ENCODE measurements around the gene CCR7. TPM values are rescaled to one million over a fixed set of nuclear protein-coding genes. Genes with fewer than 3 reads are reported as not detected.

The CCR7 gene
- total RNA-seq, 1 experiment from 2014 or later, result 0.57 TPM

DNA sequence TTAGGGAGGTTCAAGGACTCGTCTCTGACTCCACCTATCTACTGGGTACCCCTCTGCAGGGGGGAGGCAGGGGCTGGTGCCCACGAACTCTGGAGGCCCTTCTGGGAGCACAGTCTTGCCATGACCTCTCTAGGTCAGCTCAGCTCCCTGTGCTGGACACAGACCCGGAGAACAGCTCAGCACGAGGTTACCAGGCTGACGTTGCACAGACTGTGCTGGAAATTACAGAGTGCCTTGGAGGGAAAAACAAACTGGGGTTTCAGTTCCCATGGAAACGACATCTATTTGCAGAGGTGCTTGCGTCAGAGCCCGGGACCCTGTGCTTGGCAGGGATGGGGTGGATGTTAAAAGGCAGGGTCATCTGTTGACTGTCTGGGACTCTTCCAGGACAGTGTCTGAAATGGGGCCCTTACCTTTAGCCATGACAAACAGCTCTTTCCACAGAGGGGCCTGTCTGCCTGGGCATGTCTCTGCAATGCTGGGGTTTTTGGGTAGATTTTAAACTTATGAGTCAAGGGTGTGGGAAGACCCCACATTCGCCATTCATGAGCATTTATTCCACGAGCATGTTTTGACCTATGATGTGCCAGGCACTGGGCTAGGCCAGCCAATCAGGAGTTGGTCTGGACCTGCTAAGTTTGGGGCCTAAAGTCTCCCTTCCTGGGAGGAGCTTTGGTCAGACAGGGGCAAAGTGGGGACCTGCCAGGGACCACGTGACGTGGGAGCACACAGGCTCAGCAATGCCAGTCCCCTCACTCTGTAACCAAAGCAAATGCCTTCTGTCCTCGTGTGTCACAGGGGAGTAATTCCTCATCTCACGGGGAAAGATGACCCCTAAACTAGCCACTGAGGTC lies 22.5 kb downstream of the CCR7 start:
- Mint-ChIP-seq H3K27me3 (ENCODE audit: low read depth) (no peaks in the 10 kb centered on the region; the same call in 1 of the 2 replicates), H3K4me1 (peaks cover 23% of the 10 kb centered on the region), H3K9me3 (no peaks in the 10 kb centered on the region), H3K27ac (peak overlapping the region; percentile 11; the same call in 1 of the 2 replicates), H3K4me3 (no peak overlapping the region), H3K36me3 (no peaks in the 10 kb centered on the region)
- ChIA-PET CTCF (interaction anchor here (1.2 to 2.9 kb wide), 4 partner anchors 9 to 188 kb away, joined by 3 to 17 read pairs (median 6); no protein-coding TSS in a partner anchor), POLR2A (no interaction called here)
- TF ChIP-seq GABPB1 (CRISPR knock-in tag; IDR thresholded peaks at IDR 0.05) (peak; percentile 58; the same call in 1 of the 2 replicates), TP53 (CRISPR knock-in tag; IDR thresholded peaks at IDR 0.05) (no peak)
- ATAC-seq, result no peak
- peak; percentile 7 for DNase-seq (ENCODE audit: low spot score)

DNA sequence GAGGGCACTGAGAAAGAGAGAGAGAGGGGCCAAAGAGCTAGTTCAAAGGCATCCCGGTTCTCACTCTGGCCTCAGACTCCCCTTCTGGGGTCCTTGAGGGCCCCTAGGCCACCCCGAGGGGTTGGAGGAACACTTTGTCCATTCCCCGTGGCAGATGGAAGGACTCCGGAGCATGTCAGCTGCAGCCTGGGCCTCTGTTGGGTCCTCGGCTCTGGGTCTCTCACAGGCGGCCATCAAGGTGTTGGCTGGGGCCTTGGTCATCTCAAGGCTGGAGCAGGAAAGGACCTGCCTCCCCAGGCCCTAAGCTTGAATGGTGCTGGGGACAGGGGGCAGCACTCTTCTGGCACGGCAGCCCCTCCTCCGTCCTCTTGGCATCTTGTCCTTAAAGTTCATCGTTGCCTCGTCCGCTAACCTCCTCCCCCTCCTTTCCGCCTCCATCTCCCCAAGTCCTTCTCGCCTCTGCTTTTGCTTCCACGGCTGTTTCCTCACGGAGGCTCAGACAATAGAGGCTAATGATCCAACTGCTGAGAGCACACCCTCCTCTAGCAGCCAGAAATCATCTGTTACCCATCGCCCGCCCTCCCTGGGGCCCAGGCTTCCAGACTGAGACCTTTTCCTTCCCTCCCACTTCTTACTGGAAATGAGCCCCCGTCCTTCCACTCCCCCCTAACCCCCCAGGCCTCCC lies 23.3 kb downstream of the CCR7 start:
- Mint-ChIP-seq H3K27me3 (ENCODE audit: low read depth) (no peaks in the 10 kb centered on the region; the same call in 1 of the 2 replicates), H3K27ac (peak overlapping the region; percentile 60; the same call in 1 of the 2 replicates), H3K4me1 (peaks cover 20% of the 10 kb centered on the region), H3K4me3 (no peak overlapping the region), H3K36me3 (no peaks in the 10 kb centered on the region), H3K9me3 (no peaks in the 10 kb centered on the region)
- no peak for TF ChIP-seq NR2C2 (CRISPR knock-in tag; IDR thresholded peaks at IDR 0.05)
- TF ChIP-seq ATF1 (CRISPR knock-in tag; IDR thresholded peaks at IDR 0.05), result no peak
- TF ChIP-seq, protein P1, sequence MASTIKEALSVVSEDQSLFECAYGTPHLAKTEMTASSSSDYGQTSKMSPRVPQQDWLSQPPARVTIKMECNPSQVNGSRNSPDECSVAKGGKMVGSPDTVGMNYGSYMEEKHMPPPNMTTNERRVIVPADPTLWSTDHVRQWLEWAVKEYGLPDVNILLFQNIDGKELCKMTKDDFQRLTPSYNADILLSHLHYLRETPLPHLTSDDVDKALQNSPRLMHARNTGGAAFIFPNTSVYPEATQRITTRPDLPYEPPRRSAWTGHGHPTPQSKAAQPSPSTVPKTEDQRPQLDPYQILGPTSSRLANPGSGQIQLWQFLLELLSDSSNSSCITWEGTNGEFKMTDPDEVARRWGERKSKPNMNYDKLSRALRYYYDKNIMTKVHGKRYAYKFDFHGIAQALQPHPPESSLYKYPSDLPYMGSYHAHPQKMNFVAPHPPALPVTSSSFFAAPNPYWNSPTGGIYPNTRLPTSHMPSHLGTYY (CRISPR knock-in tag; IDR thresholded peaks at IDR 0.05), result no peak
- TF ChIP-seq, protein P2, sequence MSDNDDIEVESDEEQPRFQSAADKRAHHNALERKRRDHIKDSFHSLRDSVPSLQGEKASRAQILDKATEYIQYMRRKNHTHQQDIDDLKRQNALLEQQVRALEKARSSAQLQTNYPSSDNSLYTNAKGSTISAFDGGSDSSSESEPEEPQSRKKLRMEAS (CRISPR knock-in tag; IDR thresholded peaks at IDR 0.05), result no peak
- no peak for TF ChIP-seq TP53 (CRISPR knock-in tag; IDR thresholded peaks at IDR 0.05)
- no peak for TF ChIP-seq SMAD4 (CRISPR knock-in tag; IDR thresholded peaks at IDR 0.05)
- TF ChIP-seq SP1 (CRISPR knock-in tag; conservative IDR thresholded peaks at IDR 0.05), result no peak
- no peak for TF ChIP-seq JUN (CRISPR knock-in tag; IDR thresholded peaks at IDR 0.05)
- no peak for TF ChIP-seq SOX15 (CRISPR knock-in tag; IDR thresholded peaks at IDR 0.05)
- TF ChIP-seq, protein P3, sequence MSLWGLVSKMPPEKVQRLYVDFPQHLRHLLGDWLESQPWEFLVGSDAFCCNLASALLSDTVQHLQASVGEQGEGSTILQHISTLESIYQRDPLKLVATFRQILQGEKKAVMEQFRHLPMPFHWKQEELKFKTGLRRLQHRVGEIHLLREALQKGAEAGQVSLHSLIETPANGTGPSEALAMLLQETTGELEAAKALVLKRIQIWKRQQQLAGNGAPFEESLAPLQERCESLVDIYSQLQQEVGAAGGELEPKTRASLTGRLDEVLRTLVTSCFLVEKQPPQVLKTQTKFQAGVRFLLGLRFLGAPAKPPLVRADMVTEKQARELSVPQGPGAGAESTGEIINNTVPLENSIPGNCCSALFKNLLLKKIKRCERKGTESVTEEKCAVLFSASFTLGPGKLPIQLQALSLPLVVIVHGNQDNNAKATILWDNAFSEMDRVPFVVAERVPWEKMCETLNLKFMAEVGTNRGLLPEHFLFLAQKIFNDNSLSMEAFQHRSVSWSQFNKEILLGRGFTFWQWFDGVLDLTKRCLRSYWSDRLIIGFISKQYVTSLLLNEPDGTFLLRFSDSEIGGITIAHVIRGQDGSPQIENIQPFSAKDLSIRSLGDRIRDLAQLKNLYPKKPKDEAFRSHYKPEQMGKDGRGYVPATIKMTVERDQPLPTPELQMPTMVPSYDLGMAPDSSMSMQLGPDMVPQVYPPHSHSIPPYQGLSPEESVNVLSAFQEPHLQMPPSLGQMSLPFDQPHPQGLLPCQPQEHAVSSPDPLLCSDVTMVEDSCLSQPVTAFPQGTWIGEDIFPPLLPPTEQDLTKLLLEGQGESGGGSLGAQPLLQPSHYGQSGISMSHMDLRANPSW (CRISPR knock-in tag; conservative IDR thresholded peaks at IDR 0.05; ENCODE audit: low read depth), result no peak
- DNase-seq (ENCODE audit: low spot score), result no peak
- ATAC-seq, result no peak
- CTCF ChIA-PET, result interaction anchor here (2.3 to 2.9 kb wide), 2 partner anchors 9 to 18 kb away, joined by 8 to 17 read pairs; no protein-coding TSS in a partner anchor
- POLR2A ChIA-PET, result no interaction called here

DNA sequence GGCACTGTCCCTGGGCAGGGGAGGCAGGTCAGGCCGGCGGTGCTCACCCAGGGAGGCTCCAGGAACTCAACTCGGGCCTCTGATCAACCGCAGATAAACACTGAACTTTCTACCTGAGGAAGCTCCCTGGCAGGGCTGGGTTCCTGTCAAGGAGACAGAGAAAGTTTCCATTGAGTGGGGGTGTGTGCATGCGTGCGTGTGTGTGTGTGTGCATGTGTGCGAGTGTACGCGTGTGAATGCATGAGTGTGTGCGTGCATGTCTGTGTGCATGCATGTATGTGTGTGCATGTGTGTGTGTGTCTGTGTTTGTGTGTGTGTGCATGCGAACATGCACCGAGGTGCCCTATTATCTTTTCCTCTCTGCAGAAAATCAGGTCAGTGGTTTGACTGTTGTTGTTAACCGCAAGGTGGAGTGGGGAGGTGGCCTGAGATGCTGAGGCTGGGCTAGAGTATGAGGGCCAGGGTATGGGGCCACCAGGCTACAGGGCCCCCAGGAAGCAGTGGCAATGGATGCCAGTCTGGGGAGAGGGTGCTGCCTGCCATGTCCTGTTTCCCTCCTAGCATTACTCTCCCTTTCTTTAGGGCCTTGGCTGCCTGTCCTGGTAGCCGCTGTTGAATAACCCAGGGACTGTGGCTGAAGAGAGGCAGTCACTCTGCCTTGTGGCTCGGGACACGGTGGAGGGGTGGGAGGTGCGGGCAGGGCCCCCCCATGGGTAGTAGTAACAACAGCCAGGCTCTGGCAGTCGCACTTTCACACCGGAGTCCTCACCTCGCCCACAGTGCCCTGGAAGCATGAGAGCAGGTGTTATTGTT lies 24.0 kb downstream of the CCR7 start:
- DNase-seq (ENCODE audit: low spot score), result no peak
- Mint-ChIP-seq H3K4me3 (no peak overlapping the region), H3K27ac (peak overlapping the region; percentile 52), H3K27me3 (ENCODE audit: low read depth) (no peaks in the 10 kb centered on the region; the same call in 1 of the 2 replicates), H3K36me3 (no peaks in the 10 kb centered on the region), H3K9me3 (no peaks in the 10 kb centered on the region), H3K4me1 (peaks cover 20% of the 10 kb centered on the region)
- ChIA-PET CTCF (interaction anchor here (1.0 to 2.9 kb wide), 3 partner anchors 8 to 123 kb away, joined by 4 to 17 read pairs (median 8); partner anchors contain the start of gene TOP2A), POLR2A (no interaction called here)
- no peak for ATAC-seq
- TF ChIP-seq, protein P4, sequence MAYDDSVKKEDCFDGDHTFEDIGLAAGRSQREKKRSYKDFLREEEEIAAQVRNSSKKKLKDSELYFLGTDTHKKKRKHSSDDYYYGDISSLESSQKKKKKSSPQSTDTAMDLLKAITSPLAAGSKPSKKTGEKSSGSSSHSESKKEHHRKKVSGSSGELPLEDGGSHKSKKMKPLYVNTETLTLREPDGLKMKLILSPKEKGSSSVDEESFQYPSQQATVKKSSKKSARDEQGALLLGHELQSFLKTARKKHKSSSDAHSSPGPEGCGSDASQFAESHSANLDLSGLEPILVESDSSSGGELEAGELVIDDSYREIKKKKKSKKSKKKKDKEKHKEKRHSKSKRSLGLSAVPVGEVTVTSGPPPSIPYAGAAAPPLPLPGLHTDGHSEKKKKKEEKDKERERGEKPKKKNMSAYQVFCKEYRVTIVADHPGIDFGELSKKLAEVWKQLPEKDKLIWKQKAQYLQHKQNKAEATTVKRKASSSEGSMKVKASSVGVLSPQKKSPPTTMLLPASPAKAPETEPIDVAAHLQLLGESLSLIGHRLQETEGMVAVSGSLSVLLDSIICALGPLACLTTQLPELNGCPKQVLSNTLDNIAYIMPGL (CRISPR knock-in tag; IDR thresholded peaks at IDR 0.05), result no peak
- TF ChIP-seq, protein P5, sequence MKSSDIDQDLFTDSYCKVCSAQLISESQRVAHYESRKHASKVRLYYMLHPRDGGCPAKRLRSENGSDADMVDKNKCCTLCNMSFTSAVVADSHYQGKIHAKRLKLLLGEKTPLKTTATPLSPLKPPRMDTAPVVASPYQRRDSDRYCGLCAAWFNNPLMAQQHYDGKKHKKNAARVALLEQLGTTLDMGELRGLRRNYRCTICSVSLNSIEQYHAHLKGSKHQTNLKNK (CRISPR knock-in tag; IDR thresholded peaks at IDR 0.05), result no peak
- TF ChIP-seq, protein P6, sequence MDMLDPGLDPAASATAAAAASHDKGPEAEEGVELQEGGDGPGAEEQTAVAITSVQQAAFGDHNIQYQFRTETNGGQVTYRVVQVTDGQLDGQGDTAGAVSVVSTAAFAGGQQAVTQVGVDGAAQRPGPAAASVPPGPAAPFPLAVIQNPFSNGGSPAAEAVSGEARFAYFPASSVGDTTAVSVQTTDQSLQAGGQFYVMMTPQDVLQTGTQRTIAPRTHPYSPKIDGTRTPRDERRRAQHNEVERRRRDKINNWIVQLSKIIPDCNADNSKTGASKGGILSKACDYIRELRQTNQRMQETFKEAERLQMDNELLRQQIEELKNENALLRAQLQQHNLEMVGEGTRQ (CRISPR knock-in tag; IDR thresholded peaks at IDR 0.05), result no peak
- no peak for TF ChIP-seq ATF1 (CRISPR knock-in tag; IDR thresholded peaks at IDR 0.05)
- TF ChIP-seq ESRRA (CRISPR knock-in tag; IDR thresholded peaks at IDR 0.05; ENCODE audit: borderline replicate concordance), result no peak
